Keratinocyte (primary cell): ENCODE measurements around the gene NUAK2.

ENCODE experiments used
- EZH2 ChIP-seq: IDR thresholded peaks from one replicate; pipeline ENCODE4 v1.6.1; 2012; ENCODE audit warnings: inconsistent platforms, mild to moderate bottlenecking, low read length, moderate library complexity
- TF ChIP-seq, protein P1 (sequence below), 3 experiments: IDR thresholded peaks in 1 of 3; conservative IDR thresholded peaks in 1 of 3; optimal IDR thresholded peaks in 1 of 3; 2 replicates in 2 of 3; 3 replicates in 1 of 3; pipeline versions ENCODE3 to v1.5.1; 2011; ENCODE audit warnings: low read length in 3 of 3, mild to moderate bottlenecking in 3 of 3, moderate library complexity in 2 of 3, control low read depth in 1 of 3, inconsistent platforms in 1 of 3; ENCODE audit not compliant: insufficient read depth in 2 of 3; ENCODE audit errors: extremely low read depth in 1 of 3

DNA sequence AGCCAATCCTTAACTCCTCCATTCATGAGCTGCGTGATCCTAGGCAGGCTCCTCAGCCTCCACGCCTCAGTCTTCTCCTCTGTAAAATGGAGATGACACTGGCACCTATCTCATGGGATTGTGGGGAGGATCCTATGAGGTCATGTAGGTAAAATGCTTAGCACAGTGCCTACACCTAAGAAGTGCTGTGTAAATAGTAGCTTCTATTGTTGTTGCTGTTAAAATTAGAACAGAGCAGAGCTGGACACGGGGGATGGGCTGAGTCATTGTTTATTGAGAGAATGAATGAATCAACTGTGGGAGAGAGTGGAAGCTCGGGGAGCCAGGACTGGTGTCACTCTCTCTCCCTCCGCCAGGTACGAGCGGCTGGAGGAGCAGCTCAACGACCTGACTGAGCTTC is 50.8 kb downstream of the NUAK2 start:
- TF ChIP-seq, protein P1, sequence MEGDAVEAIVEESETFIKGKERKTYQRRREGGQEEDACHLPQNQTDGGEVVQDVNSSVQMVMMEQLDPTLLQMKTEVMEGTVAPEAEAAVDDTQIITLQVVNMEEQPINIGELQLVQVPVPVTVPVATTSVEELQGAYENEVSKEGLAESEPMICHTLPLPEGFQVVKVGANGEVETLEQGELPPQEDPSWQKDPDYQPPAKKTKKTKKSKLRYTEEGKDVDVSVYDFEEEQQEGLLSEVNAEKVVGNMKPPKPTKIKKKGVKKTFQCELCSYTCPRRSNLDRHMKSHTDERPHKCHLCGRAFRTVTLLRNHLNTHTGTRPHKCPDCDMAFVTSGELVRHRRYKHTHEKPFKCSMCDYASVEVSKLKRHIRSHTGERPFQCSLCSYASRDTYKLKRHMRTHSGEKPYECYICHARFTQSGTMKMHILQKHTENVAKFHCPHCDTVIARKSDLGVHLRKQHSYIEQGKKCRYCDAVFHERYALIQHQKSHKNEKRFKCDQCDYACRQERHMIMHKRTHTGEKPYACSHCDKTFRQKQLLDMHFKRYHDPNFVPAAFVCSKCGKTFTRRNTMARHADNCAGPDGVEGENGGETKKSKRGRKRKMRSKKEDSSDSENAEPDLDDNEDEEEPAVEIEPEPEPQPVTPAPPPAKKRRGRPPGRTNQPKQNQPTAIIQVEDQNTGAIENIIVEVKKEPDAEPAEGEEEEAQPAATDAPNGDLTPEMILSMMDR (optimal IDR thresholded peaks at IDR 0.05 in 1 of 3, IDR thresholded peaks at IDR 0.05 in 1 of 3, conservative IDR thresholded peaks at IDR 0.05 in 1 of 3; ENCODE audit: extremely low read depth in 1 of 3, insufficient read depth in 2 of 3, low read length in 3 of 3), result no peak
- TF ChIP-seq EZH2, result no peak
